ENCODE data around the gene MB21D2.
A peak's percentile ranks its signal among the peaks of the same experiment; 100 is the strongest.

Gene MB21D2

GRCh38 chr3:192842711-192843110 is 74.9 kb downstream of the MB21D2 start:
- no peak for DNase-seq (ENCODE audit: low read depth in 2 of 2)
- no peak for TF ChIP-seq CTCF (IDR thresholded peaks at IDR 0.05; ENCODE audit: low read depth, low read length)
- H3K4me3 ChIP-seq (replicated peaks in 1 of 2; ENCODE audit: low read depth in 2 of 2, low read length in 2 of 2), result no peak overlapping the region

GRCh38 chr3:192842138-192842537 is 75.5 kb downstream of the MB21D2 start:
- no peak for DNase-seq (ENCODE audit: low read depth in 2 of 2)
- H3K4me3 ChIP-seq (replicated peaks in 1 of 2; ENCODE audit: low read depth in 2 of 2, low read length in 2 of 2), result no peak overlapping the region
- no peak for TF ChIP-seq CTCF (IDR thresholded peaks at IDR 0.05; ENCODE audit: low read depth, low read length)

GRCh38 chr3:192841428-192841827 is 76.2 kb downstream of the MB21D2 start:
- TF ChIP-seq CTCF (IDR thresholded peaks at IDR 0.05; ENCODE audit: low read depth, low read length), result no peak
- no peak for DNase-seq (ENCODE audit: low read depth in 2 of 2)
- H3K4me3 ChIP-seq (replicated peaks in 1 of 2; ENCODE audit: low read depth in 2 of 2, low read length in 2 of 2), result no peak overlapping the region

GRCh38 chr3:192840143-192840836 is 77.4 kb downstream of the MB21D2 start:
- TF ChIP-seq CTCF (IDR thresholded peaks at IDR 0.05; ENCODE audit: low read depth, low read length), result no peak
- H3K4me3 ChIP-seq (replicated peaks in 1 of 2; ENCODE audit: low read depth in 2 of 2, low read length in 2 of 2), result no peak overlapping the region
- DNase-seq (ENCODE audit: low read depth in 2 of 2), result no peak

- no peak for TF ChIP-seq CTCF (IDR thresholded peaks at IDR 0.05; ENCODE audit: low read depth, low read length)
- peak; percentile 79 to 89 for DNase-seq (ENCODE audit: low read depth in 2 of 2)
- no peak overlapping the region for H3K4me3 ChIP-seq (replicated peaks in 1 of 2; ENCODE audit: low read depth in 2 of 2, low read length in 2 of 2)
Observed at GRCh38 chr3:192835818-192836815, 81.5 kb downstream of the MB21D2 start.

- DNase-seq (ENCODE audit: low read depth in 2 of 2), result peak in 1 of 2 donors; percentile 38
- no peak for TF ChIP-seq CTCF (IDR thresholded peaks at IDR 0.05; ENCODE audit: low read depth, low read length)
- H3K4me3 ChIP-seq (replicated peaks in 1 of 2; ENCODE audit: low read depth in 2 of 2, low read length in 2 of 2), result no peak overlapping the region
Observed at GRCh38 chr3:192834428-192834827, 83.2 kb downstream of the MB21D2 start.

Measured in cardiac fibroblast (primary cell).